Esophagus squamous epithelium (tissue), 5 donors: ENCODE results near the gene LARP1. TPM values are rescaled to one million over a fixed set of nuclear protein-coding genes. Genes with fewer than 3 reads are reported as not detected.

Experiments
- DNase-seq: peaks from one replicate; lab custom pipeline; 2025; lab: John Stamatoyannopoulos, UW
- H3K27ac ChIP-seq, 4 donors: fragments of 200-600 bp; sonication (generic); one replicate each; pipeline ENCODE4 v1.5.1; 2016 to 2019; ENCODE audit warnings: mild to moderate bottlenecking in 1 of 4
- H3K27me3 ChIP-seq, 4 donors: fragments of 200-600 bp; sonication (generic); 1 replicate in 3 of 4; 2 replicates in 1 of 4; pipeline versions ENCODE4 v1.5.1 to v1.6.0; 2017 to 2021; ENCODE audit warnings: antibody characterized with exemption in 1 of 4
- H3K36me3 ChIP-seq, 3 donors: fragments of 200-600 bp; sonication (generic); one replicate each; pipeline ENCODE4 v1.5.1; 2016 to 2019
- H3K4me1 ChIP-seq, 3 donors: fragments of 200-600 bp; sonication (generic); one replicate each; pipeline ENCODE4 v1.5.1; 2017 to 2019
- H3K4me3 ChIP-seq, 4 donors: fragments of 200-600 bp; sonication (generic); 1 replicate in 3 of 4; 2 replicates in 1 of 4; pipeline ENCODE4 v1.5.1; 2016 to 2019; ENCODE audit warnings: mild to moderate bottlenecking in 2 of 4, moderate library complexity in 1 of 4
- H3K9me3 ChIP-seq, 3 donors: fragments of 200-600 bp; sonication (generic); one replicate each; pipeline ENCODE4 v1.5.1; 2016 to 2019
- CTCF ChIP-seq, 6 experiments: fragments of 450-650 bp in 4 of 6; fragments of 200-600 bp in 2 of 6; sonication (generic) in 2 of 6; IDR thresholded peaks; one replicate each; pipeline ENCODE4 v1.5.1; 2016 to 2019; ENCODE audit warnings: antibody characterized with exemption in 6 of 6, mild to moderate bottlenecking in 4 of 6, moderate library complexity in 4 of 6
- POLR2A ChIP-seq, 4 donors: fragments of 450-650 bp; IDR thresholded peaks; one replicate each; pipeline ENCODE4 v1.6.1; 2017; ENCODE audit warnings: antibody characterized with exemption in 4 of 4, mild to moderate bottlenecking in 4 of 4, moderate library complexity in 3 of 4
- WGBS, 2 donors: methylation state at CpG; one replicate each; pipeline ENCODE4 v1.1.5; 2018; 5-methylcytosine and 5-hydroxymethylcytosine counted together
- intact Hi-C: fragments of 100-400 bp; cut with DNase I; formaldehyde crosslinking; loops from one replicate; pipeline ENCODE4 v1.15.0; 2022
- total RNA-seq, 4 donors: library from RNA; depleted of rRNA; stranded (reverse); fragments of >200 nt; gene quantifications; one replicate each; pipeline ENCODE4 v1.1.0, GENCODE V29; 2016
- donor health status: DM: yes; HTN: yes; CAD: no.

The LARP1 gene
- total RNA-seq, 4 donors from 2014 or later, result 81.7 to 105 (median 95.2) TPM

- TF ChIP-seq POLR2A (IDR thresholded peaks at IDR 0.05), result no peak
- no peak for TF ChIP-seq CTCF (IDR thresholded peaks at IDR 0.05)
- no peak for DNase-seq
- intact Hi-C loops, result no loop called here
- Histone ChIP-seq H3K27ac (no peak overlapping the region), H3K4me1 (peaks cover 0 to 8% (median 0%) of the 10 kb centered on the region in 3 donors), H3K27me3 (no peaks in the 10 kb centered on the region), H3K9me3 (no peaks in the 10 kb centered on the region), H3K36me3 (no peaks in the 10 kb centered on the region), H3K4me3 (no peak overlapping the region)
- 71 to 83% methylated on average over 5 of the region's 5 CpGs for WGBS, 2 donors
Measured at GRCh38 chr5:154721481-154722058, 33.6 kb upstream of the LARP1 start.

GRCh38 chr5:154722097-154722496, 33.1 kb upstream of the LARP1 start:
- Histone ChIP-seq H3K4me1 (peaks cover 0 to 8% (median 0%) of the 10 kb centered on the region in 3 donors), H3K27ac (no peak overlapping the region), H3K36me3 (no peaks in the 10 kb centered on the region), H3K9me3 (no peaks in the 10 kb centered on the region), H3K4me3 (no peak overlapping the region), H3K27me3 (no peaks in the 10 kb centered on the region)
- intact Hi-C loops, result no loop called here
- no peak for TF ChIP-seq CTCF (IDR thresholded peaks at IDR 0.05)
- no peak for TF ChIP-seq POLR2A (IDR thresholded peaks at IDR 0.05)
- DNase-seq, result no peak
- WGBS, 2 donors, result 79 to 81% methylated on average over 4 of the region's 4 CpGs

GRCh38 chr5:154722936-154723335, 32.2 kb upstream of the LARP1 start:
- 79 to 95% methylated on average over 2 of the region's 2 CpGs for WGBS, 2 donors
- H3K36me3 ChIP-seq, result no peaks in the 10 kb centered on the region
- no peak for DNase-seq
- no peaks in the 10 kb centered on the region for H3K27me3 ChIP-seq
- intact Hi-C loops, result no loop called here
- H3K4me1 ChIP-seq, result peaks cover 0 to 8% (median 0%) of the 10 kb centered on the region in 3 donors
- H3K9me3 ChIP-seq, result no peaks in the 10 kb centered on the region
- H3K4me3 ChIP-seq, result no peak overlapping the region
- no peak overlapping the region for H3K27ac ChIP-seq
- TF ChIP-seq CTCF (IDR thresholded peaks at IDR 0.05) (no peak), POLR2A (IDR thresholded peaks at IDR 0.05) (no peak)

GRCh38 chr5:154723740-154724505, 31.3 kb upstream of the LARP1 start:
- intact Hi-C loops, result no loop called here
- Histone ChIP-seq H3K36me3 (no peaks in the 10 kb centered on the region), H3K4me1 (peaks cover 0 to 8% (median 0%) of the 10 kb centered on the region in 3 donors), H3K4me3 (no peak overlapping the region), H3K27ac (no peak overlapping the region), H3K27me3 (no peaks in the 10 kb centered on the region), H3K9me3 (no peaks in the 10 kb centered on the region)
- DNase-seq, result no peak
- WGBS, 2 donors, result 80 to 86% methylated on average over 2 of the region's 2 CpGs
- TF ChIP-seq CTCF (IDR thresholded peaks at IDR 0.05) (no peak), POLR2A (IDR thresholded peaks at IDR 0.05) (no peak)

- no peak for DNase-seq
- 85 to 89% methylated on average over 1 of the region's 1 CpG for WGBS, 2 donors
- Histone ChIP-seq H3K27ac (no peak overlapping the region), H3K4me1 (peaks cover 0 to 8% (median 0%) of the 10 kb centered on the region in 3 donors), H3K4me3 (no peak overlapping the region), H3K9me3 (no peaks in the 10 kb centered on the region), H3K27me3 (no peaks in the 10 kb centered on the region), H3K36me3 (no peaks in the 10 kb centered on the region)
- no peak for TF ChIP-seq POLR2A (IDR thresholded peaks at IDR 0.05)
- TF ChIP-seq CTCF (IDR thresholded peaks at IDR 0.05), result no peak
- intact Hi-C loops, result no loop called here
Measured at GRCh38 chr5:154727361-154727760, 27.8 kb upstream of the LARP1 start.
